IMR-90 (cell line): Measurements from ENCODE around the gene CLEC4G. TPM values are rescaled to one million over a fixed set of nuclear protein-coding genes. Genes with fewer than 3 reads are reported as not detected.

Source experiments
- ATAC-seq: fragments of 200-7000 bp; cut with Tn5 transposase; 2 replicates; pipeline ENCODE4 v1.9.1; 2020; ENCODE audit warnings: low read depth, mild to moderate bottlenecking, moderate library complexity
- BruUV-seq: library from RNA; stranded (reverse); fragments of 400-500 nt; replicated peaks from 2 replicates; lab custom pipeline; 2021; lab: Mats Ljungman, UMichigan
- CTCF ChIA-PET: fragments of 300-600 bp; formaldehyde crosslinking; extraction: SDS; loops from one replicate; lab custom pipeline; 2021; ENCODE audit warnings: antibody characterized with exemption; lab: Yijun Ruan, JAX
- POLR2A ChIA-PET: fragments of 300-600 bp; sonication (Branson Sonifier 250); formaldehyde crosslinking; loops from one replicate; lab custom pipeline; 2022; ENCODE audit warnings: antibody characterized with exemption; ENCODE audit not compliant: unreplicated experiment; lab: Charles Lee
- DNase-seq: peaks from one replicate; pipeline ENCODE4 v3.0.0; 2013
- H2AFZ ChIP-seq: replicated peaks from 2 replicates; pipeline ENCODE3; 2013; ENCODE audit warnings: low read length, mild to moderate bottlenecking; ENCODE audit not compliant: poor library complexity
- H2AK5ac ChIP-seq: 2 replicates; pipeline ENCODE4 v1.6.1; 2013; ENCODE audit warnings: low read depth, low read length, inconsistent platforms
- H2AK9ac ChIP-seq: replicated peaks from 2 replicates; pipeline ENCODE3; 2013; ENCODE audit warnings: mild to moderate bottlenecking, low read depth, low read length, moderate library complexity; ENCODE audit not compliant: poor library complexity
- H2BK120ac ChIP-seq: 2 replicates; pipeline ENCODE4 v1.6.1; 2013; ENCODE audit warnings: low read depth, low read length, inconsistent platforms
- H2BK15ac ChIP-seq: 3 replicates; pipeline ENCODE4 v1.6.1; 2013; ENCODE audit warnings: low read depth, low read length, inconsistent platforms
- H2BK20ac ChIP-seq: 2 replicates; pipeline ENCODE4 v1.6.1; 2013; ENCODE audit warnings: low read depth, mild to moderate bottlenecking, inconsistent platforms, low read length, moderate library complexity
- H2BK5ac ChIP-seq: 2 replicates; pipeline ENCODE4 v1.6.1; 2013; ENCODE audit warnings: mild to moderate bottlenecking, low read depth, low read length, inconsistent platforms; ENCODE audit not compliant: poor library complexity, severe bottlenecking
- H3K14ac ChIP-seq: replicated peaks from 2 replicates; pipeline ENCODE4 v1.6.1; 2013; ENCODE audit warnings: low read depth, low read length, inconsistent platforms
- H3K18ac ChIP-seq: 2 replicates; pipeline ENCODE4 v1.6.1; 2013; ENCODE audit warnings: low read depth, low read length, control low read depth
- H3K23ac ChIP-seq: 2 replicates; pipeline ENCODE4 v1.6.1; 2013; ENCODE audit warnings: low read depth, low read length, inconsistent platforms
- H3K27ac ChIP-seq: 2 replicates; pipeline ENCODE4 v1.5.1; 2013; ENCODE audit warnings: mild to moderate bottlenecking, control low read depth, low read length; ENCODE audit not compliant: insufficient read depth
- H3K27me3 ChIP-seq: 2 replicates; pipeline ENCODE4 v1.6.1; 2013; ENCODE audit warnings: low read length; ENCODE audit not compliant: control insufficient read depth, insufficient read depth
- H3K36me3 ChIP-seq: 2 replicates; pipeline ENCODE4 v1.6.1; 2013; ENCODE audit warnings: low read length, mixed read lengths; ENCODE audit not compliant: control insufficient read depth, insufficient read depth
- H3K4ac ChIP-seq: 2 replicates; pipeline ENCODE4 v1.6.1; 2013; ENCODE audit warnings: low read depth, low read length, inconsistent platforms
- H3K4me1 ChIP-seq: 2 replicates; pipeline ENCODE4 v1.6.1; 2013; ENCODE audit warnings: low read length, mixed read lengths; ENCODE audit not compliant: control insufficient read depth, insufficient read depth
- H3K4me2 ChIP-seq: 2 replicates; pipeline ENCODE4 v1.6.1; 2013; ENCODE audit warnings: low read depth, mild to moderate bottlenecking, control low read depth, low read length, moderate library complexity
- H3K4me3 ChIP-seq: 2 replicates; pipeline ENCODE4 v1.5.1; 2013; ENCODE audit warnings: low read depth, mild to moderate bottlenecking, control low read depth, low read length, moderate library complexity; ENCODE audit not compliant: insufficient read depth
- H3K56ac ChIP-seq: 2 replicates; pipeline ENCODE4 v1.6.1; 2013; ENCODE audit warnings: low read length, inconsistent platforms; ENCODE audit not compliant: insufficient read depth; ENCODE audit errors: extremely low read depth
- H3K79me1 ChIP-seq, 2 experiments: 2 replicates each; pipeline ENCODE4 v1.6.1; 2013; ENCODE audit warnings: low read length in 2 of 2, inconsistent platforms in 1 of 2, low read depth in 1 of 2
- H3K9ac ChIP-seq: 2 replicates; pipeline ENCODE4 v1.6.1; 2013; ENCODE audit warnings: low read depth, low read length, control low read depth
- H3K9me1 ChIP-seq: 2 replicates; pipeline ENCODE4 v1.6.1; 2013; ENCODE audit warnings: low read length, inconsistent platforms; ENCODE audit not compliant: insufficient read depth
- H3K9me3 ChIP-seq: 2 replicates; pipeline ENCODE4 v1.6.1; 2013; ENCODE audit warnings: low read length; ENCODE audit not compliant: control insufficient read depth, insufficient read depth
- H4K20me1 ChIP-seq: 2 replicates; pipeline ENCODE4 v1.6.1; 2013; ENCODE audit warnings: low read length, inconsistent platforms; ENCODE audit not compliant: insufficient read depth
- H4K5ac ChIP-seq: 2 replicates; pipeline ENCODE4 v1.6.1; 2013; ENCODE audit warnings: mild to moderate bottlenecking, low read depth, low read length, control low read depth
- H4K8ac ChIP-seq, 2 experiments: 2 replicates each; pipeline ENCODE4 v1.6.1; 2013; ENCODE audit warnings: low read depth in 2 of 2, low read length in 2 of 2, control low read depth in 1 of 2, inconsistent platforms in 1 of 2
- H4K91ac ChIP-seq: 2 replicates; pipeline ENCODE4 v1.6.1; 2013; ENCODE audit warnings: low read depth, low read length, inconsistent platforms; ENCODE audit not compliant: insufficient read depth
- BHLHE40 ChIP-seq: fragments of 150-350 bp; IDR thresholded peaks from 2 replicates; pipeline ENCODE4 v1.6.1; 2016; ENCODE audit warnings: mild to moderate bottlenecking, low read depth, low read length
- CHD1 ChIP-seq: IDR thresholded peaks from 2 replicates; pipeline ENCODE4 v1.6.1; 2012; ENCODE audit warnings: low read depth, low read length, improper control_type of control experiment
- ELK1 ChIP-seq: fragments of 150-350 bp; IDR thresholded peaks from 2 replicates; pipeline ENCODE4 v1.6.1; 2016; ENCODE audit warnings: low read depth, mild to moderate bottlenecking, low read length, moderate library complexity, borderline replicate concordance
- MAZ ChIP-seq: IDR thresholded peaks from 2 replicates; pipeline ENCODE4 v1.6.1; 2012; ENCODE audit warnings: low read depth, mild to moderate bottlenecking, low read length, improper control_type of control experiment, moderate library complexity, borderline replicate concordance
- MXI1 ChIP-seq: IDR thresholded peaks from 2 replicates; pipeline ENCODE4 v1.6.1; 2012; ENCODE audit warnings: low read depth, mild to moderate bottlenecking, low read length, moderate library complexity, borderline replicate concordance
- NFE2L2 ChIP-seq: fragments of 150-350 bp; IDR thresholded peaks from 2 replicates; pipeline ENCODE4 v1.6.1; 2016; ENCODE audit warnings: low read depth, mild to moderate bottlenecking, low read length
- RAD21 ChIP-seq: IDR thresholded peaks from 2 replicates; pipeline ENCODE4 v1.6.1; 2012; ENCODE audit warnings: low read length, improper control_type of control experiment
- SMC3 ChIP-seq: fragments of 150-350 bp; IDR thresholded peaks from 2 replicates; pipeline ENCODE4 v1.6.1; 2016; ENCODE audit warnings: low read depth, mild to moderate bottlenecking, antibody characterized with exemption, low read length, moderate library complexity
- WGBS, 2 experiments: methylation state at CpG; one replicate each; pipeline versions ENCODE4 v1.1.5 to v1.1.7; 2013; ENCODE audit warnings: missing lambda C conversion rate in 2 of 2; ENCODE audit not compliant: insufficient read length in 1 of 2; ENCODE audit errors: extremely low coverage in 2 of 2; 5-methylcytosine and 5-hydroxymethylcytosine counted together
- dilution Hi-C: fragments of 300-500 bp; cut with HindIII; formaldehyde crosslinking; loops from one replicate; pipeline ENCODE4 v1.14.3; 2018; ENCODE audit warnings: low sequenced_read_pairs; ENCODE audit not compliant: unreplicated experiment
- in situ Hi-C: fragments of 300-500 bp; cut with MboI; formaldehyde crosslinking; loops from 3 replicates; pipeline ENCODE4 v1.14.3; 2019; ENCODE audit warnings: low sequenced_read_pairs, inconsistent platforms, mixed read lengths
- intact Hi-C: fragments of 100-400 bp; cut with micrococcal nuclease; formaldehyde crosslinking; loops from 2 replicates; pipeline ENCODE4 v1.10.0; 2022
- polyA plus RNA-seq, 3 experiments: library from polyadenylated mRNA; depleted of rRNA; stranded (reverse); fragments of >200 nt; gene quantifications; 2 replicates each; pipeline ENCODE4 v1.2.3, GENCODE V29; 2012; ENCODE audit warnings: low replicate concordance in 1 of 3
- total RNA-seq: library from RNA; depleted of rRNA; stranded (reverse); fragments of >200 nt; gene quantifications from 2 replicates; pipeline ENCODE4 v1.2.3, GENCODE V29; 2012
- TF ChIP-seq, protein P1 (sequence below): conservative IDR thresholded peaks from 2 replicates; pipeline ENCODE4 v1.5.1; 2012; ENCODE audit warnings: mild to moderate bottlenecking, low read depth, low read length, improper control_type of control experiment

CLEC4G gene
- total and polyA plus RNA-seq, 2 of the 4 experiments (the other 2 are of a cell fraction), result not detected

- WGBS, 2 experiments, result 0% methylated on average over 5 of the region's 79 CpGs; no CpG with 5 or more reads in 1 of the 2 experiments
- Histone ChIP-seq H2AK5ac (peak within 1 kb of the TSS; percentile 88), H3K4me2 (peak within 1 kb of the TSS; percentile 93), H3K27me3 (peaks cover 8% of the 10 kb centered on the region), H4K20me1 (peaks cover 10% of the 10 kb centered on the region), H3K79me1 (peaks cover 0 to 28% of the 10 kb centered on the region in 2 experiments; a peak in 3 of 4 replicates), H2AFZ (peak within 1 kb of the TSS; percentile 100), H3K9me1 (peaks cover 3% of the 10 kb centered on the region), H3K14ac (peak within 1 kb of the TSS; percentile 85), H3K36me3 (peaks cover 11% of the 10 kb centered on the region; the same call in 1 of the 2 replicates), H3K9me3 (no peaks in the 10 kb centered on the region), H3K23ac (peak within 1 kb of the TSS; percentile 49; the same call in 1 of the 2 replicates), H3K4ac (peak within 1 kb of the TSS; percentile 90), H3K27ac (peak within 1 kb of the TSS; percentile 86), H2AK9ac (peak within 1 kb of the TSS; percentile 99), H2BK120ac (peak within 1 kb of the TSS; percentile 59; the same call in 1 of the 2 replicates), H3K4me1 (peaks cover 4% of the 10 kb centered on the region; the same call in 1 of the 2 replicates), H2BK5ac (peak within 1 kb of the TSS; percentile 73), H2BK20ac (no peak within 1 kb of the TSS), H4K8ac (peak within 1 kb of the TSS; percentile 89 to 99), H3K56ac (peak within 1 kb of the TSS; percentile 40), H2BK15ac (no peak within 1 kb of the TSS), H4K5ac (peak within 1 kb of the TSS; percentile 95), H4K91ac (peak within 1 kb of the TSS; percentile 55), H3K9ac (peak within 1 kb of the TSS; percentile 82), H3K4me3 (peak within 1 kb of the TSS; percentile 87), H3K18ac (no peak within 1 kb of the TSS; the same call in 1 of the 2 replicates)
- ChIA-PET POLR2A (interaction anchor here (0.6 to 0.7 kb wide), 2 partner anchors 116 to 119 kb away, joined by 3 to 4 read pairs; no protein-coding TSS in a partner anchor), CTCF (interaction anchor here (0.5 to 1.3 kb wide), 13 partner anchors 12 to 610 kb away, joined by 3 to 10 read pairs (median 4); partner anchors contain the start of genes PET100, RETN and XAB2)
- DNase-seq (peak; percentile 76), ATAC-seq (peak; percentile 93)
- BruUV-seq, result no TSS peak
- dilution Hi-C loops, result no loop called here
- in situ Hi-C loops, result loop anchor here (10.0 kb wide), 1 partner anchor 114 kb away; no protein-coding TSS in a partner anchor
- intact Hi-C loops, result loop anchor here (1.0 to 2.0 kb wide), 5 partner anchors 28 to 326 kb away; partner anchors contain the start of genes PET100 and XAB2
- TF ChIP-seq CHD1 (no peak), SMC3 (peak; percentile 70), MAZ (peak; percentile 76; the same call in 1 of the 2 replicates), BHLHE40 (no peak), RAD21 (peak; percentile 83), ELK1 (no peak), NFE2L2 (no peak), MXI1 (0 out of 2 replicates have a peak, but pooled peaks have one; percentile 25)
- TF ChIP-seq, protein P1, sequence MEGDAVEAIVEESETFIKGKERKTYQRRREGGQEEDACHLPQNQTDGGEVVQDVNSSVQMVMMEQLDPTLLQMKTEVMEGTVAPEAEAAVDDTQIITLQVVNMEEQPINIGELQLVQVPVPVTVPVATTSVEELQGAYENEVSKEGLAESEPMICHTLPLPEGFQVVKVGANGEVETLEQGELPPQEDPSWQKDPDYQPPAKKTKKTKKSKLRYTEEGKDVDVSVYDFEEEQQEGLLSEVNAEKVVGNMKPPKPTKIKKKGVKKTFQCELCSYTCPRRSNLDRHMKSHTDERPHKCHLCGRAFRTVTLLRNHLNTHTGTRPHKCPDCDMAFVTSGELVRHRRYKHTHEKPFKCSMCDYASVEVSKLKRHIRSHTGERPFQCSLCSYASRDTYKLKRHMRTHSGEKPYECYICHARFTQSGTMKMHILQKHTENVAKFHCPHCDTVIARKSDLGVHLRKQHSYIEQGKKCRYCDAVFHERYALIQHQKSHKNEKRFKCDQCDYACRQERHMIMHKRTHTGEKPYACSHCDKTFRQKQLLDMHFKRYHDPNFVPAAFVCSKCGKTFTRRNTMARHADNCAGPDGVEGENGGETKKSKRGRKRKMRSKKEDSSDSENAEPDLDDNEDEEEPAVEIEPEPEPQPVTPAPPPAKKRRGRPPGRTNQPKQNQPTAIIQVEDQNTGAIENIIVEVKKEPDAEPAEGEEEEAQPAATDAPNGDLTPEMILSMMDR, result peak; percentile 97
These were observed 51.1 kb downstream of the CLEC4G start, which contains the start of gene TRAPPC5 for GRCh38 chr19:7680606-7681339. TSS of gene TRAPPC5 (plus strand) at chr19:7680833. CDS start at chr19:7682254, 1,421 bp downstream.
